Astrocyte (in vitro differentiated cells and primary cell): ENCODE results near the gene MCTP1. TPM values are rescaled to one million over a fixed set of nuclear protein-coding genes. Genes with fewer than 3 reads are reported as not detected.

ENCODE experiments used
- DNase-seq: peaks from one replicate; pipeline ENCODE4 v3.0.0-alpha.2; 2010; ENCODE audit warnings: low read depth
- FAIRE-seq: peaks from 2 replicates; lab custom pipeline; 2011; peaks lifted over from hg19 to GRCh38; lab: Jason Lieb, UNC
- H2AFZ ChIP-seq: 2 replicates; pipeline ENCODE4 v1.6.0; 2012; ENCODE audit warnings: low read depth, low read length, inconsistent platforms
- H3K27ac ChIP-seq: 2 replicates; pipeline ENCODE4 v1.5.1; 2011; ENCODE audit warnings: low read depth, low read length, inconsistent platforms
- H3K27me3 ChIP-seq: 2 replicates; pipeline ENCODE4 v1.6.0; 2011; ENCODE audit warnings: low read length, inconsistent platforms; ENCODE audit not compliant: insufficient read depth
- H3K36me3 ChIP-seq: 2 replicates; pipeline ENCODE4 v1.5.1; 2011; ENCODE audit warnings: low read length, inconsistent platforms; ENCODE audit not compliant: insufficient read depth
- H3K4me1 ChIP-seq: 2 replicates; pipeline ENCODE4 v1.5.1; 2011; ENCODE audit warnings: low read length, inconsistent platforms; ENCODE audit not compliant: insufficient read depth
- H3K4me2 ChIP-seq: 2 replicates; pipeline ENCODE4 v1.6.0; 2012; ENCODE audit warnings: low read length, inconsistent platforms
- H3K4me3 ChIP-seq: 2 replicates; pipeline ENCODE4 v1.5.1; 2011; ENCODE audit warnings: low read depth, mild to moderate bottlenecking, low read length, inconsistent platforms; ENCODE audit not compliant: insufficient read depth
- H3K79me2 ChIP-seq: 2 replicates; pipeline ENCODE4 v1.6.0; 2012; ENCODE audit warnings: mild to moderate bottlenecking, low read length, inconsistent platforms; ENCODE audit not compliant: insufficient read depth
- H3K9ac ChIP-seq: 2 replicates; pipeline ENCODE4 v1.6.0; 2012; ENCODE audit warnings: mild to moderate bottlenecking, low read length, inconsistent platforms
- H3K9me3 ChIP-seq: 2 replicates; pipeline ENCODE4 v1.5.1; 2012; ENCODE audit warnings: low read depth, mild to moderate bottlenecking, low read length, inconsistent platforms; ENCODE audit not compliant: insufficient read depth
- H4K20me1 ChIP-seq: 2 replicates; pipeline ENCODE4 v1.6.0; 2012; ENCODE audit warnings: low read length, inconsistent platforms; ENCODE audit not compliant: insufficient read depth
- H3K27ac Mint-ChIP-seq: one replicate; pipeline ENCODE4 v1.8.0; 2021; ENCODE audit warnings: mild to moderate bottlenecking, mixed read lengths; ENCODE audit not compliant: unreplicated experiment
- H3K27me3 Mint-ChIP-seq: one replicate; pipeline ENCODE4 v1.8.0; 2021; ENCODE audit warnings: low read depth, mixed read lengths; ENCODE audit not compliant: unreplicated experiment
- H3K36me3 Mint-ChIP-seq: one replicate; pipeline ENCODE4 v1.8.0; 2021; ENCODE audit warnings: low read depth, mixed read lengths; ENCODE audit not compliant: unreplicated experiment
- H3K4me1 Mint-ChIP-seq: one replicate; pipeline ENCODE4 v1.8.0; 2021; ENCODE audit warnings: low read depth, mixed read lengths; ENCODE audit not compliant: unreplicated experiment
- H3K4me3 Mint-ChIP-seq: one replicate; pipeline ENCODE4 v1.8.0; 2021; ENCODE audit warnings: mild to moderate bottlenecking, moderate library complexity, mixed read lengths; ENCODE audit not compliant: unreplicated experiment
- H3K9me3 Mint-ChIP-seq: one replicate; pipeline ENCODE4 v1.8.0; 2021; ENCODE audit warnings: mild to moderate bottlenecking, mixed read lengths; ENCODE audit not compliant: unreplicated experiment
- CTCF ChIP-seq: IDR thresholded peaks from 2 replicates; pipeline ENCODE4 v1.5.1; 2011; ENCODE audit warnings: low read depth, mild to moderate bottlenecking, inconsistent platforms, low read length, moderate library complexity; ENCODE audit not compliant: insufficient read depth
- EZH2 ChIP-seq: IDR thresholded peaks from 2 replicates; pipeline ENCODE4 v1.6.1; 2012; ENCODE audit warnings: mild to moderate bottlenecking, low read length, inconsistent platforms; ENCODE audit not compliant: insufficient read depth
- total RNA-seq: library from RNA; stranded (reverse); gene quantifications from 2 replicates; pipeline ENCODE4 v1.2.1, GENCODE V29; 2021

The MCTP1 gene
- total RNA-seq, 1 donor from 2014 or later, result 40.6 TPM

DNA sequence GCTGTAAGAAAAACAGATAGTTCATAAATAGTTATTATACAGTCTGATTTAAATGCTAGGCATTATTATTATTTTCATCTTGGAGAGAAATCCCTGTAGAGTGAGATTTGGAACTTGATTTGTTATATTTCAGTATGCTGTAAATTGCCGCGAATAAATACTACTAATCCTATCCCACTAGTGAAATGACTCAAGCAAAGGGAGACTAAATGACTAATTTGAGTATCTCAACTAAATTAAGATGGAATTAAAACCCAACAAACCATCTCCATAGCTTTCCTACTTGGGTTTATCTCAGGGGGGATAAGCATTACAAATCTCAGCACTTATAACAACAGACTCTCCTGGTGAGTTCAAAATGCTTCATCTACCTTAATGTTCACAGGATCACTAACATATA, 206.0 kb downstream of the MCTP1 start:
- TF ChIP-seq EZH2, result no peak
- TF ChIP-seq CTCF, result no peak
- Histone ChIP-seq H3K36me3 (no peaks in the 10 kb centered on the region), H3K4me1 (peaks cover 3% of the 10 kb centered on the region), H3K27me3 (no peaks in the 10 kb centered on the region), H4K20me1 (no peaks in the 10 kb centered on the region), H3K9me3 (no peaks in the 10 kb centered on the region), H3K27ac (no peak overlapping the region), H2AFZ (no peak overlapping the region), H3K4me2 (no peak overlapping the region), H3K4me3 (no peak overlapping the region), H3K9ac (no peak overlapping the region), H3K79me2 (no peaks in the 10 kb centered on the region)
- H3K4me3 Mint-ChIP-seq, result peak overlapping the region; percentile 77
- H3K27ac Mint-ChIP-seq, result no peak overlapping the region
- H3K4me1 Mint-ChIP-seq, result peaks cover 25% of the 10 kb centered on the region
- H3K9me3 Mint-ChIP-seq, result no peaks in the 10 kb centered on the region
- no peaks in the 10 kb centered on the region for H3K27me3 Mint-ChIP-seq
- DNase-seq, result no peak
- FAIRE-seq, result no peak
- no peaks in the 10 kb centered on the region for H3K36me3 Mint-ChIP-seq

- no peak overlapping the region for H3K27ac Mint-ChIP-seq
- no peak overlapping the region for H3K9ac ChIP-seq
- H3K36me3 ChIP-seq, result no peaks in the 10 kb centered on the region
- no peak for TF ChIP-seq EZH2
- TF ChIP-seq CTCF, result no peak
- no peaks in the 10 kb centered on the region for H3K9me3 Mint-ChIP-seq
- H2AFZ ChIP-seq, result no peak overlapping the region
- H3K4me3 Mint-ChIP-seq, result no peak overlapping the region
- no peaks in the 10 kb centered on the region for H3K79me2 ChIP-seq
- FAIRE-seq, result no peak
- H3K27ac ChIP-seq, result no peak overlapping the region
- H4K20me1 ChIP-seq, result no peaks in the 10 kb centered on the region
- no peaks in the 10 kb centered on the region for H3K4me1 ChIP-seq
- DNase-seq, result no peak
- peaks cover 14% of the 10 kb centered on the region for H3K4me1 Mint-ChIP-seq
- H3K36me3 Mint-ChIP-seq, result peaks cover 4% of the 10 kb centered on the region
- H3K4me2 ChIP-seq, result no peak overlapping the region
- no peak overlapping the region for H3K4me3 ChIP-seq
- H3K27me3 ChIP-seq, result no peaks in the 10 kb centered on the region
- H3K27me3 Mint-ChIP-seq, result no peaks in the 10 kb centered on the region
- no peaks in the 10 kb centered on the region for H3K9me3 ChIP-seq
These were observed 208.3 kb downstream of the MCTP1 start for GRCh38 chr5:95076395-95077185.

- no peaks in the 10 kb centered on the region for H3K9me3 ChIP-seq
- Mint-ChIP-seq H3K4me1 (peaks cover 16% of the 10 kb centered on the region), H3K27ac (no peak overlapping the region), H3K4me3 (no peak overlapping the region), H3K27me3 (no peaks in the 10 kb centered on the region), H3K9me3 (no peaks in the 10 kb centered on the region), H3K36me3 (peaks cover 4% of the 10 kb centered on the region)
- TF ChIP-seq CTCF (no peak), EZH2 (no peak)
- H3K4me2 ChIP-seq, result no peak overlapping the region
- H3K4me1 ChIP-seq, result no peaks in the 10 kb centered on the region
- no peaks in the 10 kb centered on the region for H3K36me3 ChIP-seq
- no peaks in the 10 kb centered on the region for H3K79me2 ChIP-seq
- H3K27me3 ChIP-seq, result no peaks in the 10 kb centered on the region
- H3K9ac ChIP-seq, result no peak overlapping the region
- no peak overlapping the region for H3K4me3 ChIP-seq
- no peak overlapping the region for H2AFZ ChIP-seq
- no peak for DNase-seq
- FAIRE-seq, result no peak
- H4K20me1 ChIP-seq, result no peaks in the 10 kb centered on the region
- H3K27ac ChIP-seq, result no peak overlapping the region
These were observed 209.8 kb downstream of the MCTP1 start for GRCh38 chr5:95075111-95075510.
